Measurements from ENCODE around the gene SLC45A2. TPM values are rescaled to one million over a fixed set of nuclear protein-coding genes. Genes with fewer than 3 reads are reported as not detected.
A peak's percentile ranks its signal among the peaks of the same experiment; 100 is the strongest.

Gene SLC45A2, protein sequence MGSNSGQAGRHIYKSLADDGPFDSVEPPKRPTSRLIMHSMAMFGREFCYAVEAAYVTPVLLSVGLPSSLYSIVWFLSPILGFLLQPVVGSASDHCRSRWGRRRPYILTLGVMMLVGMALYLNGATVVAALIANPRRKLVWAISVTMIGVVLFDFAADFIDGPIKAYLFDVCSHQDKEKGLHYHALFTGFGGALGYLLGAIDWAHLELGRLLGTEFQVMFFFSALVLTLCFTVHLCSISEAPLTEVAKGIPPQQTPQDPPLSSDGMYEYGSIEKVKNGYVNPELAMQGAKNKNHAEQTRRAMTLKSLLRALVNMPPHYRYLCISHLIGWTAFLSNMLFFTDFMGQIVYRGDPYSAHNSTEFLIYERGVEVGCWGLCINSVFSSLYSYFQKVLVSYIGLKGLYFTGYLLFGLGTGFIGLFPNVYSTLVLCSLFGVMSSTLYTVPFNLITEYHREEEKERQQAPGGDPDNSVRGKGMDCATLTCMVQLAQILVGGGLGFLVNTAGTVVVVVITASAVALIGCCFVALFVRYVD
- not detected in 2 replicates for total RNA-seq (2014; rRNA removed; shearing (Covaris generic))
- not detected in 2 replicates for total RNA-seq (2022)
- Bru-seq, nascent RNA = percentile 16 among the genes with signal in this experiment
- percentile 13 among the genes with signal in this experiment for BruChase-seq, experiment 1, labeled RNA remaining after a 6-hour chase
- percentile 17 among the genes with signal in this experiment for BruChase-seq, experiment 2, labeled RNA remaining after a 2-hour chase
- long read RNA-seq = 0 reads

- H3K9me2 ChIP-seq (ENCODE audit: insufficient read depth, low read length) = no peaks in the 10 kb centered on the region
- no peak within 1 kb of the TSS for H2AFZ ChIP-seq (ENCODE audit: low read length)
- H3K79me2 ChIP-seq (ENCODE audit: insufficient read depth, low read depth, low read length) = no peaks in the 10 kb centered on the region
- BruUV-seq (replicated peaks) = no TSS peak
- POLR2A ChIA-PET = no interaction called here
- H3K9me3 ChIP-seq (ENCODE audit: low read length) = no peaks in the 10 kb centered on the region
- no peak for DNase-seq (ENCODE audit: low spot score)
- H3K4me2 ChIP-seq (ENCODE audit: low read length) = no peak within 1 kb of the TSS
- peaks cover 12% of the 10 kb centered on the region for H3K36me3 ChIP-seq (ENCODE audit: insufficient read depth, low read length)
- H4K20me1 ChIP-seq (ENCODE audit: insufficient read depth, low read length) = no peaks in the 10 kb centered on the region
- H3K27ac ChIP-seq (ENCODE audit: low read depth, low read length, poor library complexity, severe bottlenecking) = no peak within 1 kb of the TSS
- H3K4me3 ChIP-seq (ENCODE audit: low read depth, low read length, poor library complexity, severe bottlenecking) = no peak within 1 kb of the TSS
- intact Hi-C loops (cut with micrococcal nuclease; ENCODE audit: unreplicated experiment) = no loop called here
- TF ChIP-seq CTCF (conservative IDR thresholded peaks at IDR 0.05; ENCODE audit: low read length) (no peak), EZH2phosphoT487 (IDR thresholded peaks at IDR 0.05; ENCODE audit: borderline replicate concordance, low read depth, low read length) (no peak)
- CTCF ChIA-PET (ENCODE audit: unreplicated experiment) = no interaction called here
- no peaks in the 10 kb centered on the region for H3K4me1 ChIP-seq (ENCODE audit: insufficient read depth, low read length, poor library complexity, severe bottlenecking)
Observed at GRCh38 chr5:33984671-33985124, at the start of gene SLC45A2. Gene SLC45A2 (minus strand): TSS chr5:33984693. CDS start chr5:33984583, 110 bp downstream.

- Histone ChIP-seq H3K27ac (ENCODE audit: low read depth, low read length, poor library complexity, severe bottlenecking) (no peak overlapping the region), H3K9me3 (ENCODE audit: low read length) (no peaks in the 10 kb centered on the region), H3K79me2 (ENCODE audit: insufficient read depth, low read depth, low read length) (no peaks in the 10 kb centered on the region), H3K9me2 (ENCODE audit: insufficient read depth, low read length) (no peaks in the 10 kb centered on the region), H3K36me3 (ENCODE audit: insufficient read depth, low read length) (no peaks in the 10 kb centered on the region), H3K4me3 (ENCODE audit: low read depth, low read length, poor library complexity, severe bottlenecking) (no peak overlapping the region), H2AFZ (ENCODE audit: low read length) (no peak overlapping the region), H3K4me2 (ENCODE audit: low read length) (no peak overlapping the region), H4K20me1 (ENCODE audit: insufficient read depth, low read length) (no peaks in the 10 kb centered on the region), H3K4me1 (ENCODE audit: insufficient read depth, low read length, poor library complexity, severe bottlenecking) (no peaks in the 10 kb centered on the region)
- no peak for TF ChIP-seq CTCF (conservative IDR thresholded peaks at IDR 0.05; ENCODE audit: low read length)
- TF ChIP-seq EZH2phosphoT487 (IDR thresholded peaks at IDR 0.05; ENCODE audit: borderline replicate concordance, low read depth, low read length) = no peak
- ChIA-PET POLR2A (no interaction called here), CTCF (ENCODE audit: unreplicated experiment) (no interaction called here)
- intact Hi-C loops (cut with micrococcal nuclease; ENCODE audit: unreplicated experiment) = no loop called here
- no TSS peak for BruUV-seq (replicated peaks)
- no peak for DNase-seq (ENCODE audit: low spot score)
Observed at GRCh38 chr5:34031966-34032365, 47.5 kb upstream of the SLC45A2 start.
